Measurements from ENCODE around the gene PAPSS1. TPM values are rescaled to one million over a fixed set of nuclear protein-coding genes. Genes with fewer than 3 reads are reported as not detected.

Gene PAPSS1
- total RNA-seq, 4 donors from 2014 or later = 21.9 to 36.2 (median 25.3) TPM

DNA sequence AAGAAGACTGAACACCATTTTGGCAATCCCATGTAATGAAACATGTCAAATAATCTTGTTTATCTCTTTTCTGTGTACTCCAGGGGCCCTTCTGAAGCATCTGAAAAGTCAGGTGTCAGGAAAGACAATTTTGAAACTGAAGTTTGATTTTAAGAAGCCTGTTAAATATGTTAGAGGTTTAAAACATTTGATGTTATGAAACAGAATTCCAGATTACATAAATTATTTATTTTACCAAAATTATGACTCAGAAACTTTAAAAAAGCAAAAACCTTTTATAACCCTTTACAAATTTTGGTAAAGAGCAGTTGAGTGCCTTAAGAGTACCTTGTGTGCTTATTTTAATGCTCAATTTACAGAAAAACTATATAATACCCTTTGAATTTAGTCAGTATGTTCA, 130.8 kb downstream of the PAPSS1 start:
- Histone ChIP-seq H3K27ac (no peak overlapping the region), H3K36me3 (no peaks in the 10 kb centered on the region), H3K9me3 (peaks cover 0 to 31% (median 0%) of the 10 kb centered on the region in 3 donors), H3K4me3 (no peak overlapping the region), H3K27me3 (no peaks in the 10 kb centered on the region), H3K4me1 (no peaks in the 10 kb centered on the region)
- no peak for TF ChIP-seq POLR2AphosphoS5 (IDR thresholded peaks at IDR 0.05)
- TF ChIP-seq POLR2A (IDR thresholded peaks at IDR 0.05) = no peak
- TF ChIP-seq CTCF (IDR thresholded peaks at IDR 0.05) = no peak
- TF ChIP-seq EP300 (IDR thresholded peaks at IDR 0.05) = no peak
- ATAC-seq = no peak

- Histone ChIP-seq H3K4me3 (no peak overlapping the region), H3K27me3 (no peaks in the 10 kb centered on the region), H3K4me1 (no peaks in the 10 kb centered on the region), H3K27ac (no peak overlapping the region), H3K9me3 (peaks cover 0 to 27% (median 0%) of the 10 kb centered on the region in 3 donors), H3K36me3 (no peaks in the 10 kb centered on the region)
- no peak for TF ChIP-seq POLR2AphosphoS5 (IDR thresholded peaks at IDR 0.05)
- no peak for TF ChIP-seq EP300 (IDR thresholded peaks at IDR 0.05)
- TF ChIP-seq POLR2A (IDR thresholded peaks at IDR 0.05) = no peak
- TF ChIP-seq CTCF (IDR thresholded peaks at IDR 0.05) = no peak
- ATAC-seq = no peak
- WGBS, 2 donors (ENCODE audit: low coverage in 1 of 2) = 46 to 100% methylated on average over 1 to 4 of the region's 4 CpGs
Observed at GRCh38 chr4:107586371-107586770, 133.7 kb downstream of the PAPSS1 start.

- no peak overlapping the region for H3K4me3 ChIP-seq
- ATAC-seq = no peak
- H3K27ac ChIP-seq = no peak overlapping the region
- H3K36me3 ChIP-seq = no peaks in the 10 kb centered on the region
- TF ChIP-seq CTCF (IDR thresholded peaks at IDR 0.05) (no peak), EP300 (IDR thresholded peaks at IDR 0.05) (no peak)
- no peaks in the 10 kb centered on the region for H3K27me3 ChIP-seq
- H3K4me1 ChIP-seq = no peaks in the 10 kb centered on the region
- WGBS, 2 donors (ENCODE audit: low coverage in 1 of 2) = 88 to 96% methylated on average over 5 to 11 of the region's 13 CpGs
- peaks cover 0 to 13% (median 0%) of the 10 kb centered on the region in 3 donors for H3K9me3 ChIP-seq
Observed at GRCh38 chr4:107579099-107579498, 140.9 kb downstream of the PAPSS1 start.

GRCh38 chr4:107578321-107578720, 141.7 kb downstream of the PAPSS1 start:
- H3K4me1 ChIP-seq = no peaks in the 10 kb centered on the region
- H3K36me3 ChIP-seq = no peaks in the 10 kb centered on the region
- peaks cover 0 to 13% (median 0%) of the 10 kb centered on the region in 3 donors for H3K9me3 ChIP-seq
- no peak overlapping the region for H3K4me3 ChIP-seq
- 66 to 100% methylated on average over 2 of the region's 2 CpGs for whole genome bisulfite sequencing, 2 donors (ENCODE audit: low coverage in 1 of 2)
- TF ChIP-seq EP300 (IDR thresholded peaks at IDR 0.05) (no peak), POLR2AphosphoS5 (IDR thresholded peaks at IDR 0.05) (no peak), CTCF (IDR thresholded peaks at IDR 0.05) (no peak), POLR2A (IDR thresholded peaks at IDR 0.05) (no peak)
- no peaks in the 10 kb centered on the region for H3K27me3 ChIP-seq
- no peak overlapping the region for H3K27ac ChIP-seq
- ATAC-seq = no peak

DNA sequence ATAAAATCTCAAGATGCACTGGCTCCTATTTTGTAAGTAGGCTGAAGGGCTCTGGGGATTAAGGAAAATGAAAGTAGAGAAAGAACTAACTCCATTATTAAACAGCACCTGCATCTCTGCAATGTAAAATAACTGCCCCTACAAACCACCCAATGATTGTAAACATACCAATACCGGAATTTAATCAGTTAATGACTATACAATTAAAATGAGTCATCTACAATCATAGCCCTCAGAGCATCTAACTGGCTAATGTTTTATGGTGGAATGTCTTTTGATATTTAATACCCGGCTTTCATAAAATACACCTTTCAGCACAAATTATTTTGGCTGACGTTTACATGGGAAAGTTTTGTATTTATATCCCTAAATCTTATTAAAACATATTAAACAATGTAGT, 142.3 kb downstream of the PAPSS1 start:
- no peak overlapping the region for H3K27ac ChIP-seq
- TF ChIP-seq CTCF (IDR thresholded peaks at IDR 0.05) (no peak), EP300 (IDR thresholded peaks at IDR 0.05) (no peak), POLR2AphosphoS5 (IDR thresholded peaks at IDR 0.05) (no peak), POLR2A (IDR thresholded peaks at IDR 0.05) (no peak)
- H3K4me3 ChIP-seq = no peak overlapping the region
- no peaks in the 10 kb centered on the region for H3K36me3 ChIP-seq
- WGBS, 2 donors (ENCODE audit: low coverage in 1 of 2) = 66 to 76% methylated on average over 3 of the region's 3 CpGs
- no peaks in the 10 kb centered on the region for H3K27me3 ChIP-seq
- peaks cover 0 to 13% (median 0%) of the 10 kb centered on the region in 3 donors for H3K9me3 ChIP-seq
- no peaks in the 10 kb centered on the region for H3K4me1 ChIP-seq
- ATAC-seq = no peak
